Measurements from ENCODE around the gene NSD2. TPM values are rescaled to one million over a fixed set of nuclear protein-coding genes. Genes with fewer than 3 reads are reported as not detected.
"Not testable (repeated sequence)": the region's sequence is repeated elsewhere in the genome, so short reads cannot be mapped to it uniquely, and the experiment has no call there.

Gene NSD2
- total RNA-seq, 1 donor from 2014 or later, result 212 TPM

- no peak for TF ChIP-seq CTCF (IDR thresholded peaks at IDR 0.05; ENCODE audit: unreplicated experiment)
- Mint-ChIP-seq H3K9me3 (ENCODE audit: low read depth) (no peaks in the 10 kb centered on the region), H3K4me3 (ENCODE audit: low read depth) (no peak overlapping the region), H3K27ac (no peak overlapping the region), H3K36me3 (ENCODE audit: insufficient read depth) (peaks cover 27% of the 10 kb centered on the region), H3K4me1 (ENCODE audit: low read depth) (peaks cover 3% of the 10 kb centered on the region), H3K27me3 (no peaks in the 10 kb centered on the region)
- DNase-seq (ENCODE audit: low spot score, unreplicated experiment), result no peak
Measured at GRCh38 chr4:1902243-1902642, 31.1 kb downstream of the NSD2 start.

DNA sequence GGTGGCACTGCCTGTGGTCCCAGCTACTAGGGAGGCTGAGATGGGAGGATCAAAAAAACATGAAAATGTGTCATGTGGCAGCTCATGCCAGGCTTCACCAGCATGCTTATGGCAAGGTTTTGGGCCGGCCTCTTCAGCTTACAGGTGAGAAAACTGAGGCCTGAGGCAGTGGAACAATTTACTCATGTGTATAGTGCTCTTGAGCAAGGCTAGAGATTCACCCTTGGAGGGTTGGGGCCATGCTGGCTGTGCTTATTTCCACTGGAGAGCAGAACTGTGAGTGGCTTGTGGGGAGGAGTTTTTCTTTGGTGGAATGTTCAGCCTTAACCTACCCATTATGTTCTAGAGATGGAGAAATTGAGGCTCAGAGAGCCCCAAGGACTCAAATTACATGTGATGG lies 31.8 kb downstream of the NSD2 start:
- Mint-ChIP-seq H3K4me3 (ENCODE audit: low read depth) (no peak overlapping the region), H3K4me1 (ENCODE audit: low read depth) (peaks cover 3% of the 10 kb centered on the region), H3K9me3 (ENCODE audit: low read depth) (no peaks in the 10 kb centered on the region), H3K27me3 (no peaks in the 10 kb centered on the region), H3K27ac (peak overlapping the region; percentile 77), H3K36me3 (ENCODE audit: insufficient read depth) (peaks cover 30% of the 10 kb centered on the region)
- TF ChIP-seq CTCF (IDR thresholded peaks at IDR 0.05; ENCODE audit: unreplicated experiment), result no peak
- DNase-seq (ENCODE audit: low spot score, unreplicated experiment), result no peak

GRCh38 chr4:1904042-1904441 lies 32.8 kb downstream of the NSD2 start:
- Mint-ChIP-seq H3K9me3 (ENCODE audit: low read depth) (no peaks in the 10 kb centered on the region), H3K4me3 (ENCODE audit: low read depth) (no peak overlapping the region), H3K36me3 (ENCODE audit: insufficient read depth) (peaks cover 33% of the 10 kb centered on the region), H3K27me3 (no peaks in the 10 kb centered on the region), H3K4me1 (ENCODE audit: low read depth) (peaks cover 4% of the 10 kb centered on the region), H3K27ac (peak overlapping the region; percentile 20)
- DNase-seq (ENCODE audit: low spot score, unreplicated experiment), result no peak
- TF ChIP-seq CTCF (IDR thresholded peaks at IDR 0.05; ENCODE audit: unreplicated experiment), result no peak

DNA sequence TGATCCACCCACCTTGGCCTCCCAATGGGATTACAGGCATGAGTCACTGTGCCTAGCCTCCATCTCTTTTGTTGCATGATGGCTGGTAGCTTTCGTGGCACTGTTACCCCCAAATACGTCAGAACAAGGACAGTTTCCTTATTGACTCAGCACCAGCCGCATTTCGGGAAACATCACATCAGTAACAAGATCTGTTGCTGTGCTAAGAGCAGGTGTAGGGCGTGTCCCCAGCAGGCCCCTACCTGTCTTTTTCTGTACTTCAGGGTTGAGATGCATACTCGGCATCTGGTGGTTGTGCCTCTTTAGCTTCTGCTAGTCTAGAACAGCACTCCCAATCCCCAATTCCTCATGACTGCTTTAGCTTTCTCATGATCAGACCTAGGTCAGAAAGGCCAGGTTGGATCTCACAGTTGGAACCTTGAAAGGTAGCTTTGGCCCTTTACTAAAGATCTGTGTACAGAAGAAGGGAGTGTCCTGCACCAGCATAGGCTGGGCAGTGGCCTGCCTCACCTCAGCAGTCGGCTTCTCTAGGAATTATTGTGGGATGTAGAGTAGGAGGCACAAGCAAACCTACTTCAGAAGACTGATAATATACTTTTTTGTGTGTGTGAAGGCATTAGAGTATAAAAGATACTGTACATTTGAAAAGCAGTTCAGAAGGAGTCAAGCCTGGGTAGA lies 36.8 kb downstream of the NSD2 start:
- DNase-seq (ENCODE audit: low spot score, unreplicated experiment), result no peak
- Mint-ChIP-seq H3K27me3 (no peaks in the 10 kb centered on the region), H3K9me3 (ENCODE audit: low read depth) (no peaks in the 10 kb centered on the region), H3K4me1 (ENCODE audit: low read depth) (peaks cover 6% of the 10 kb centered on the region), H3K4me3 (ENCODE audit: low read depth) (no peak overlapping the region), H3K36me3 (ENCODE audit: insufficient read depth) (peaks cover 28% of the 10 kb centered on the region), H3K27ac (peak overlapping the region; percentile 85)
- TF ChIP-seq CTCF (IDR thresholded peaks at IDR 0.05; ENCODE audit: unreplicated experiment), result no peak

DNA sequence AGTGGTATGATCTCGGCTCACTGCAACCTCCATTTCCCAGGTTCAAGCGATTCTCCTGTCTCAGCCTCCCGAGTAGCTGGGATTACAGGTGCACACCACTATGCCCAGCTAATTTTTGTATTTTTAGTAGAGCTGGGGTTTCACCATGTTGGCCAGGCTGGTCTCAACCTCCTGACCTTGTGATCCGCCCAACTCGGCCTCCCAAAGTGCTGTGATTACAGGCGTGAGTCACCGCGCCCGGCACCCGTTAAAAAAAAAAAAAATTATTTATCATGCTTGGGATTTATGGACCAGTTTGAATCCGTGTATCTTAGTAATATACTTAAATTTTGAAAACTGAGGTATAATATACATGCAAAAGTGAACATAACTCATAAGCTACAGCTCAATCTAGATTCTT lies 38.5 kb downstream of the NSD2 start:
- DNase-seq (ENCODE audit: low spot score, unreplicated experiment); H3K9me3 Mint-ChIP-seq (ENCODE audit: low read depth); H3K4me1 Mint-ChIP-seq (ENCODE audit: low read depth); H3K27me3 Mint-ChIP-seq; H3K4me3 Mint-ChIP-seq (ENCODE audit: low read depth); H3K27ac Mint-ChIP-seq: not testable (repeated sequence)
- peaks cover 24% of the 10 kb centered on the region for H3K36me3 Mint-ChIP-seq (ENCODE audit: insufficient read depth)

- no peaks in the 10 kb centered on the region for H3K27me3 Mint-ChIP-seq
- peak; percentile 71 for TF ChIP-seq CTCF (IDR thresholded peaks at IDR 0.05; ENCODE audit: unreplicated experiment)
- peaks cover 24% of the 10 kb centered on the region for H3K36me3 Mint-ChIP-seq (ENCODE audit: insufficient read depth)
- H3K4me3 Mint-ChIP-seq (ENCODE audit: low read depth), result no peak overlapping the region
- H3K9me3 Mint-ChIP-seq (ENCODE audit: low read depth), result no peaks in the 10 kb centered on the region
- peak overlapping the region; percentile 66 for H3K27ac Mint-ChIP-seq
- H3K4me1 Mint-ChIP-seq (ENCODE audit: low read depth), result peaks cover 4% of the 10 kb centered on the region
- DNase-seq (ENCODE audit: low spot score, unreplicated experiment), result peak; percentile 27
Measured at GRCh38 chr4:1910643-1911042, 39.5 kb downstream of the NSD2 start.

GRCh38 chr4:1911316-1911715 lies 40.1 kb downstream of the NSD2 start:
- peaks cover 27% of the 10 kb centered on the region for H3K36me3 Mint-ChIP-seq (ENCODE audit: insufficient read depth)
- not testable (repeated sequence) for H3K4me3 Mint-ChIP-seq (ENCODE audit: low read depth); H3K4me1 Mint-ChIP-seq (ENCODE audit: low read depth); H3K27ac Mint-ChIP-seq; DNase-seq (ENCODE audit: low spot score, unreplicated experiment); H3K9me3 Mint-ChIP-seq (ENCODE audit: low read depth); H3K27me3 Mint-ChIP-seq

All from progenitor cell of endocrine pancreas (in vitro differentiated cells).